Neutrophil (primary cell): ENCODE measurements around the gene LRRC41.

Source experiments
- H3K27ac ChIP-seq: fragments of 200-600 bp; sonication (generic); 2 replicates; pipeline ENCODE4 v1.5.1; 2016; ENCODE audit warnings: mild to moderate bottlenecking, moderate library complexity
- H3K27me3 ChIP-seq: fragments of 200-600 bp; sonication (generic); 2 replicates; pipeline ENCODE4 v1.6.0; 2016; ENCODE audit warnings: mild to moderate bottlenecking
- H3K36me3 ChIP-seq: fragments of 200-600 bp; sonication (generic); 2 replicates; pipeline ENCODE4 v1.5.1; 2017
- H3K4me1 ChIP-seq, 2 experiments: fragments of 200-600 bp in 1 of 2; sonication (generic) in 1 of 2; 1 replicate in 1 of 2; 2 replicates in 1 of 2; pipeline versions ENCODE4 v1.5.1 to v1.6.1; 2013 to 2016; ENCODE audit warnings: low read depth in 1 of 2, low read length in 1 of 2, mild to moderate bottlenecking in 1 of 2, moderate library complexity in 1 of 2; ENCODE audit not compliant: control insufficient read depth in 1 of 2, insufficient read depth in 1 of 2
- H3K4me3 ChIP-seq, 2 experiments: fragments of 200-600 bp in 1 of 2; sonication (generic) in 1 of 2; 1 replicate in 1 of 2; 2 replicates in 1 of 2; pipeline ENCODE4 v1.5.1; 2013 to 2016; ENCODE audit warnings: low read depth in 1 of 2, low read length in 1 of 2, mild to moderate bottlenecking in 1 of 2, moderate library complexity in 1 of 2
- H3K9me3 ChIP-seq: fragments of 200-600 bp; sonication (generic); 2 replicates; pipeline ENCODE4 v1.5.1; 2016
- TF ChIP-seq, protein P1 (sequence below): fragments of 200-600 bp; sonication (generic); IDR thresholded peaks from 2 replicates; pipeline ENCODE4 v1.5.1; 2016; ENCODE audit warnings: antibody characterized with exemption

LRRC41 gene

DNA sequence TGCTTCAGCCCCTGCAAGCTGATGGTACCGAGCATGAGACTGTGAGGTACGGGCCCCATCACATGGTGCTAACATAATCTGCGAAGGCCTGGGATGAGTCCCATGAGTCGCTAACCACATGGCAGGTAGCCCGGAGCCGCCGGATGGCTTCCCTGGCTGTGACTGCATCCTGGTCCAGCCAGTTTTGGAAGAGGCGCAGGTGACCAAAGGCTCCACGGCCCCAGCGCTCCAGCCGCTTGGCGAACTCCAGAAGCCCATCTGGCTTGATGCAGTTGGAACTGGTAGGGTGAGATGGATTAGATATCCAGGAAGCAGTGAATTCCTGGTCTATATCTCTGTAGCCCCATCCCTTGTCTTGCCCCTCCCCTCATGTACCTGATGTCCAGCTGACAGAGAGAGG, 24.6 kb downstream of the LRRC41 start:
- TF ChIP-seq, protein P1, sequence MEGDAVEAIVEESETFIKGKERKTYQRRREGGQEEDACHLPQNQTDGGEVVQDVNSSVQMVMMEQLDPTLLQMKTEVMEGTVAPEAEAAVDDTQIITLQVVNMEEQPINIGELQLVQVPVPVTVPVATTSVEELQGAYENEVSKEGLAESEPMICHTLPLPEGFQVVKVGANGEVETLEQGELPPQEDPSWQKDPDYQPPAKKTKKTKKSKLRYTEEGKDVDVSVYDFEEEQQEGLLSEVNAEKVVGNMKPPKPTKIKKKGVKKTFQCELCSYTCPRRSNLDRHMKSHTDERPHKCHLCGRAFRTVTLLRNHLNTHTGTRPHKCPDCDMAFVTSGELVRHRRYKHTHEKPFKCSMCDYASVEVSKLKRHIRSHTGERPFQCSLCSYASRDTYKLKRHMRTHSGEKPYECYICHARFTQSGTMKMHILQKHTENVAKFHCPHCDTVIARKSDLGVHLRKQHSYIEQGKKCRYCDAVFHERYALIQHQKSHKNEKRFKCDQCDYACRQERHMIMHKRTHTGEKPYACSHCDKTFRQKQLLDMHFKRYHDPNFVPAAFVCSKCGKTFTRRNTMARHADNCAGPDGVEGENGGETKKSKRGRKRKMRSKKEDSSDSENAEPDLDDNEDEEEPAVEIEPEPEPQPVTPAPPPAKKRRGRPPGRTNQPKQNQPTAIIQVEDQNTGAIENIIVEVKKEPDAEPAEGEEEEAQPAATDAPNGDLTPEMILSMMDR, result no peak

DNA sequence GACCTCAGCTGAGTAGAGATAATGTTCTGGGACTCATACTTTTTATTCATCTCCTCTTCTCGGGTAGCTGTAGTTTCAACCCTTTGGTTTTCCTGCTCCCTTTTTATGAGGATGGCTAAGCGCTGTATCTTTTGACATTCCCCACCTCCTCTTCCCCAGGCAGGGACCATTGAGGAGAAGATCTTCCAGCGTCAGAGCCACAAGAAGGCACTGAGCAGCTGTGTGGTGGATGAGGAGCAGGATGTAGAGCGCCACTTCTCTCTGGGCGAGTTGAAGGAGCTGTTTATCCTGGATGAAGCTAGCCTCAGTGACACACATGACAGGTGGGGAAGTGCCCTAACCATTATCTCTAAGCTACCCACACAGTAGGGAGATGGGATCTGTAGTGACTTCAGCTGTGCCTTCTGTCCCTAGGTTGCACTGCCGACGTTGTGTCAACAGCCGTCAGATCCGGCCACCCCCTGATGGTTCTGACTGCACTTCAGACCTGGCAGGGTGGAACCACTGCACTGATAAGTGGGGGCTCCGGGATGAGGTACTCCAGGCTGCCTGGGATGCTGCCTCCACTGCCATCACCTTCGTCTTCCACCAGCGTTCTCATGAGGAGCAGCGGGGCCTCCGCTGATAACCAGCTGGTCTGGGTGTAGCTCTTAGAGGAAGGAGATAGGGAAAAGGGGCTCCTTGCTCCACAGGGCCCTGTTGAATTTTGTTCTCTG, 25.6 kb downstream of the LRRC41 start:
- H3K4me1 ChIP-seq, result peaks cover 3 to 7% of the 10 kb centered on the region in 2 experiments
- H3K27ac ChIP-seq, result no peak overlapping the region
- no peak overlapping the region for H3K4me3 ChIP-seq
- H3K9me3 ChIP-seq, result no peaks in the 10 kb centered on the region
- peaks cover 73% of the 10 kb centered on the region for H3K36me3 ChIP-seq
- H3K27me3 ChIP-seq, result no peaks in the 10 kb centered on the region
- TF ChIP-seq, protein P1, result no peak

More for the DNA sequence above, 24.6 kb downstream of the LRRC41 start:
- no peak overlapping the region for H3K27ac ChIP-seq
- peaks cover 3 to 13% of the 10 kb centered on the region in 2 experiments for H3K4me1 ChIP-seq
- H3K36me3 ChIP-seq, result peaks cover 63% of the 10 kb centered on the region
- H3K27me3 ChIP-seq, result no peaks in the 10 kb centered on the region
- no peak overlapping the region for H3K4me3 ChIP-seq
- no peaks in the 10 kb centered on the region for H3K9me3 ChIP-seq

DNA sequence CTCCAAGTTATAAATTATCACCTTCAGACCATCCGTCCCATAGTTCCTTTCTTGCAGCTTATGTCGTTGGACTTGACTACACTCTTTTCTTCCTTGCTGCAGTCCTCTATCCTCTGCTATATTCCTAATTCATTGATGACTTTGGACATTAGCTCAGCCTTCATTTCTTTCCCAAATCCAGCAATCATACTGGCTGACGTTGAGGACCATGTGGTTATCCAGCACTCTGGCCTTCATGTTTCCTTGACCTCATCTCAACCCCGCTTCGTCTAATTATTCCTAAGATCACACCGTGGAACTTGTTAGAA, 28.4 kb downstream of the LRRC41 start:
- Histone ChIP-seq H3K27ac (no peak overlapping the region), H3K36me3 (peaks cover 78% of the 10 kb centered on the region), H3K27me3 (no peaks in the 10 kb centered on the region), H3K9me3 (no peaks in the 10 kb centered on the region), H3K4me3 (no peak overlapping the region), H3K4me1 (no peaks in the 10 kb centered on the region)
- TF ChIP-seq, protein P1, result no peak

DNA sequence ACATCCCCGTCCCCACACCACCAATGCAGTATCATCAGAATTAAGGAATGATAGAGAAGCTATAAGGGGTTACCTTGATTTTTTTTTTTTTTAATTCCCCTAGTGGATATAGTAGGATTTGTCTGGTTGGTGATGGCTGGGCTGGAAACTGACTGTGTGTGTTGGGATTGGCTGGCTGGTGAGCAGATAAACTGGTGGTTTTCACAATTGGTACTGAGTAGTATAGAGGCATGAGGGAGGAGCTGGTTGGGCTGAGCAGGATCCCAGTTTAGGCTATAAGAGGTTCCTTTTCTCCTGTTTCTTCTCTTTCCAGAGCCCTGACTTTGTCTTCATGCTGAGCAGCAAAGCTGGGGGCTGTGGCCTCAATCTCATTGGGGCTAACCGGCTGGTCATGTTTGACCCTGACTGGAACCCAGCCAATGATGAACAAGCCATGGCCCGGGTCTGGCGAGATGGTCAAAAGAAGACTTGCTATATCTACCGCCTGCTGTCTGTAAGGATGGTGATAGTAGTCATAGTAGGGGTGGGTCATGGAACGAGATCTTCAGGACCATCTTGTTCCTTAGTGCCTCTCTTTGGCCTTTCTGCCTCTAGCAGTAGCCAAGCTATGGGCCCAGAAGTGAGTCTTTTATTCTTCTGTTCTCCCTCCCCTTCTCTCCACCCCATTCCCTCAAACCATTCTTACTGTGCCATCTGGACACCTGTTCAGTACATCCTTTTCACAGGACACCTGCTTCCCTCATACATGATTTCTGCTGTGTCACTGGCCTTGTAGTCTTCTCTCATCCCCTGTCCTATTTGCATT, 29.0 kb downstream of the LRRC41 start:
- TF ChIP-seq, protein P1, result no peak

DNA sequence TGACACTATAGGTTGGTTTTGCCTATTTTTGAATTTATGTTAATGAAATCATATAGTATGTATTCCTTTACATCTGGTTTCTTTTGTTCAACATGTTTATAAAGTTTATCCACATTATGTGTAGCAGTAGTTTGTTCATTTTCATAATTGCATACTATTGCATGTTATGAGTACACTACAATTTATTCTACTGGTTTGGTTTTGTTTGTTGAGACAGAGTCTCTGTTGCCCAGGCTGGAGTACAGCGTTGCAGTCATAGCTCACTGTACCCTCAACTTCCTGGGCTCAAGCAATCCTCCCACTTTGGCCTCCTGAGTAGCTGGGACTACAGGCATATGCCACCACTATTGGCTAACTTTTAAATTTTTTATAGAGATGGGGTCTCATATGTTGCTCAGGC, 34.8 kb downstream of the LRRC41 start:
- no peak overlapping the region for H3K27ac ChIP-seq
- no peak overlapping the region for H3K4me3 ChIP-seq
- TF ChIP-seq, protein P1, result no peak
- H3K4me1 ChIP-seq, result peaks cover 15 to 16% of the 10 kb centered on the region in 2 experiments
- H3K9me3 ChIP-seq, result no peaks in the 10 kb centered on the region
- peaks cover 40% of the 10 kb centered on the region for H3K36me3 ChIP-seq
- no peaks in the 10 kb centered on the region for H3K27me3 ChIP-seq

More for the DNA sequence above, 29.0 kb downstream of the LRRC41 start:
- H3K36me3 ChIP-seq, result peaks cover 73% of the 10 kb centered on the region
- no peak overlapping the region for H3K4me3 ChIP-seq
- H3K27ac ChIP-seq, result no peak overlapping the region
- no peaks in the 10 kb centered on the region for H3K4me1 ChIP-seq
- H3K9me3 ChIP-seq, result no peaks in the 10 kb centered on the region
- no peaks in the 10 kb centered on the region for H3K27me3 ChIP-seq
